GDM1 (cell line): ENCODE data around the gene IGF2BP2.
"Not testable (repeated sequence)": the region's sequence is repeated elsewhere in the genome, so short reads cannot be mapped to it uniquely, and the experiment has no call there.

Experiments
- DNase-seq: peaks from one replicate; lab custom pipeline; 2025; lab: John Stamatoyannopoulos, UW

The IGF2BP2 gene

DNA sequence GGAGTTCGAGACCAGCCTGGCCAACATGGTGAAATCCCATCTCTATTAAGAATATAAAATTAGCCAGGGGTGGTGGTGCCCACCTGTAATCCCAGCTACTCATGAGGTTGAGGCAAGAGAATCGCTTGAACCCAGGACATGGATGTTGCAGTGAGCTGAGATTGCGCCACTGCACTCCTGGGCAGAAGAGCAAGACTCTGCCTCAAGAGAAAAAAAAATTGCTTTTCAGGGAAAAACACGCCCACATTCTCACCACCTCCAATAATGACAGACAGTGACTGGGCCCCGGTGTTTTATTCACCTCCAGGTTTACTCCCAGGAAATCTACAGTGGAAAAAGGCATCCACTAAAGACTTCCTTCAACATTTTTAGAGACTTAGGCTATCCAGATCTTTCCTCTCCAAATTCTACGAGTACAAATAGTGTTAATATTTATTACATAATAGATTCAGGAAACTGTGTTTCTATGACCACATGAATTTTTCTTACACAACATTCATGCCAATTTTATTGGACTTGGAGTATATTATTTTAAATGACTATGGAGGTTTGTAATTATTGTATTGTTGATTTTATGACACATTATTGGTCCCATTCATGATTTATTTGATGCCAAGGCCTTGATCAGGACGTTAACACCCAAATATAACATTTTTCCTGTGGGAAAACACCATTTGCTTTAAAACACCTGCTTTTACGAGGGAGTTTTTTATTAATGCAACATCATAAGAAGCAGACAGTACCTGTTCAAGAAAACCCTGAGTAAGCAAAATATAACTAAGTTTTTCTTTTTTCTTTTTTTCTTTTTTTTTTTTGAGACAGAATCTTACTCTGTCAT, 26.6 kb downstream of the IGF2BP2 start:
- no peak for DNase-seq

DNA sequence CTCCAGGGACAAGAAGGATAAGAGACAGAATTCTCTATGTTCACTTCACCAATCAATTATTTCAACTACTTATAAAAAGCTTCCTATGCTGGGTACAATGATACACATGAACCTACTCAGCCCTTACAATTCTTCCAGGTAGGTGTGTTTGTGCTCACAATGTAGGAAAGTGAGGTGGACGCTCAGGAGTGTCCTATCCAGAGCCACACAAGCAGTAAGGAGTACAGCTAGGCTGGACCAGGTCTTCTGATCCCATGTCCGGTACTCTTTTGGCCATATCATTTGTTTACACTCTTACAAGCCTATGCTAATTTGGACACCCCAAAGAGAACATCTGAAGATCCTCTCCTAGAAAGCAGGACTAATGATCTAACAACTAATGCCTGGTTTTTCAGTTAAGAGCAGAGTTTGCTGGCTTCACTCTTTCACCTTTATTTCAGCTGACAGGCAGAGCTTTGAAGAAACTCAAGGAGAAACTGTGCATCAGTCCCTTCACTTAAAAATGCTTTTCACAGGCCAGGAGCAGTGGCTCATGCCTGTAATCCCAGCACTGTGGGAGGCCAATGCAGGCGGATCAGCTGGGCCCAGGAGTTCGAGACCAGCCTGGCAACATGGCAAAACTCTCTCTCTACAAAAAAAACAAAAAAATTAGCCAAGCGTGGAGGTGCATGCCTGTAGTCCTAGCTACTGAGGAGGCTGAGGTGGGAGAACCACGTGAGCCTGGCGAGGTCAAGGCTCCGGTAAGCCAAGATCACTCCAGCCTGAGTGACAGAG, 27.5 kb downstream of the IGF2BP2 start:
- no peak for DNase-seq

DNA sequence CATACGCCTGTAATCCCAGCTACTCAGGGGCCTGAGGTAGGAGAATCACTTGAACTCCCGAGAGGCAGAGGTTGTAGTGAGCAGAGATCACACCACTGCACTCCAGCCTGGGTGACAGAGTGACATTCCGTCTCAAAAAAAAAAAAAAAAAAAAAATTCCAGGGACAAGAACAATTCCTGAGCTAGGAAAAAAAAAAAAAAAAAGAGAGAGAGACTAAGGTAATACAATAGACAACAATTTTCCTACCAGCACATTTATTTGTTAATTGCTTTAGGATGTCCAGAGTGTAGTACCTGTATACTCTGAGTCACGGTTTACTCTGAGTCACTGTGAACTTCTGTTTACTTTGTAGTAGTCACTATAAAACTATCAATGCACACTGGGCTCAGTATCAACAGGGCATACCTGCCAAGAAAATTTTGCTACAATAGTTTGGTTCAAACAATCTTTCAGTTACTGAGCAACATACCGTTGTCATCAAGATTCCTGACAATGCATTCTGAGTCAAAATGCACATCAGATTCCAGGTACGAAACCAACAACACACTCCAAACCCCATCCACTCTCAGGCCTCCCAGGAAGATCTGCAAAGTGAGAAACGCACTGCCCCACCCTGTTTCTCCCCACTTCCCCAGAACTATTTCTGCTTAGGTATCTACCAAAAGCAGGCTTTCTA, 28.3 kb downstream of the IGF2BP2 start:
- no peak for DNase-seq

DNA sequence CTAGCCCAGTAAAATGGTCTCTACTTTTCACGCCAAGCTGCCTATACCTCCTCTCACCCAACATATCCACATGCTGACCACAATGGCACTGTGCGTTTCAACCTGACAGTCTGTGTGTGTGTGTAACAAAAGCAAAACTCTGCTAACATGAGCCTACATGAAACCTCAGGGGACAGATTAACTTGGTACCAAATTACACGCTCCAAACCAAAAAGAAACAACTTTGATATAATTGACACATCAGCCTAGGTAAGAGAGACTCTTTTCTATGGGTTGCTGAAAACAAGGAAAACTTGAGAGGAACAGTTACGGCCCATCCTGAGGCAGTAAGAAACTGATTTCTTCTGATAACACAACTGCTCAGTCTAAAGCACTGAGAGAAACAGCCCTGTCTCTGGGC, 31.5 kb downstream of the IGF2BP2 start:
- no peak for DNase-seq

DNA sequence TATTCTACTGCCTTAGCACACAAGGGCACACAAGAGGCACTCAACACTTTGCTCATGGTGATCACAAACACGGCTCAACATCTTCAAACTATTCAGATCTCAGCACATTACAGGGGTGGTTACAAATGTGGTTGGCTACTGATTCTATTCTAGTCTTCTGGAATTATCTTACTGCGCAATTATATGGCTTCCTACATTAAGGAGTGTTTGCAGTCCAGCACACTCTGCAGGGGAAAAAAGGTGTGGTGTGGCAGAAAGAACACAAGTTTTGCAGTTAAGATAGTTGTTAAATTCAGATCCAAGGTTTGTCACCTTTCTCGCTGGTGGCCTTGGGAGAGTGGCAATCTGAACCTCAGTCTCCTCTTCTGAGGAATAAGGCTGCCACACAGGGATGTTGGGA, 31.9 kb downstream of the IGF2BP2 start:
- DNase-seq = no peak

DNA sequence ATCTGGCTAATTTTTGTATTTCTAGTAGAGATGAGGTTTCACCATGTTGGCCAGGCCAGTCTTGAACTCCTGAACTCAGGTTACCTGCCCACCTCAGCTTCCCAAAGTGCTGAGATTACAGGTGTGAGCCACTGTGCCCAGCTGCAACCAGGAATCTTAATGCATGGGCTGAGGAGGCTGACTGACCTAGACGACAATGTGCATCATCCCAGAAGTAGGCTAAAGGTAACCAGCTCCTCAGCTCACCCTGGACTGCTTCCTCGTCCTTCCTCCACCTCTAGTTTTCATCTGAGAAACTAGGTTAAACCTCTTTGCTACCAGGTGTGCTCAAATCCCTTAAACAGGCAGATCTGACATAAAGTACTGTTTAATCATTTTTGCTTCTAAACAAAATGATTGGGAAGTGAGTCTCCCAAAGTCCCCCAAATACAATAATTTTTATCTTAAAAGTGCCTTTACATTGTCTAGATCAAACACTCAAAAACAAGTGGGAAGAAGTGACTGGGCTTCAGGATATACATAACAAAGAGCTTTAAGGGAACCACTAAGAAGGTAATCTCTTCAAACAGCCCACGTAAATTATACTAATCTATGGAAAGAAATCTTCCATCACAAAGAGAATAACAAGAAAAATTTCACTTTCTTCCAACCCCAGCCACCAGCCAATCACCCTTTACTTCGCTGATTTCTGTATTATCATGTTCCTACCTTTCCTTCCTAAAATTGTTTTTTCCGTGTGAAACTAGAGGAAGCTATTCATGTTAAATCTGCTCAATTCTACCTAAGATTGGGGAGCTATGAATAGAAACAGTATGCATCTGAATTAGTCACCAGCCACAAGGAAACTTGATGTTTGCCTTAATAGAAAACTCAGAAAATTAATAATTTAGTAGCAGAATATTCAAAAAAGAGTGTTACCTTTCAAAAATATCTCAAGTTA, 34.7 kb downstream of the IGF2BP2 start:
- no peak for DNase-seq

DNA sequence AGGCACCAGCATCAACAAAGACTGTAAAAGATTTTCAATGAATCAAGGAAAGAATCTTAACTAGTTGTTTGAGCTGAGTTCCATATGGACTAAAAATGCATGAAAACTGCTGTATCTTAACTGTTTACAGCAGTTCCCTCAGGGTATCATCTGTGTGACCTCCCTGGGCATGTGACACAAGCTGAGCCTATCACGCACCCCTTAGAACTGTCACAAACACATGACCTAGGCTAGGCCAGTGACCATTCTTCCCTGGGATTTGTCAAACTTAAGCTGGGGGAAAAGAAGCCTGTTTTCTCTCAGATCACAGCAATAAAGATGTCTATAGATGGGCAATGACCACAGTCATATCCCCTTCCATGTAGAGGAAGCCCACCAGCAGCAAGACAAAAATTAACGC, 35.7 kb downstream of the IGF2BP2 start:
- no peak for DNase-seq

DNA sequence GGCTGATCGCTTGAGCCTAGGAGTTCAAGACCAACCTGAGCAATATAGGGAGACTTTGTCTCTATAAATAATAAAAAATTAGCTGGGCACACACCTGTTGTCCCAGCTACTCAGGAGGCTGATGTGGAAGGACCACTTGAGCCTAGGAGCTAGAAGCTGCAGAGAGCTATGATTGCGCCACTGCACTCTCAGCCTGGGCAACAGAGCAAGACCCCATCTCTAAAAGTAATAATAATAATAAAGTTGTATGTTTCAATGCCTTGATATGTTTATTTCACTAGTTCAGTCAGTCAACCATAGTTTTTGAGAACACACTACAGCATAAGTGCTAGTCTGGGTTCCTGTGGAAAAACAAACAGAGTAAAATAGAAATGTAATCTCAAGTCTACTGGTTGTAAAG, 36.5 kb downstream of the IGF2BP2 start:
- no peak for DNase-seq

DNA sequence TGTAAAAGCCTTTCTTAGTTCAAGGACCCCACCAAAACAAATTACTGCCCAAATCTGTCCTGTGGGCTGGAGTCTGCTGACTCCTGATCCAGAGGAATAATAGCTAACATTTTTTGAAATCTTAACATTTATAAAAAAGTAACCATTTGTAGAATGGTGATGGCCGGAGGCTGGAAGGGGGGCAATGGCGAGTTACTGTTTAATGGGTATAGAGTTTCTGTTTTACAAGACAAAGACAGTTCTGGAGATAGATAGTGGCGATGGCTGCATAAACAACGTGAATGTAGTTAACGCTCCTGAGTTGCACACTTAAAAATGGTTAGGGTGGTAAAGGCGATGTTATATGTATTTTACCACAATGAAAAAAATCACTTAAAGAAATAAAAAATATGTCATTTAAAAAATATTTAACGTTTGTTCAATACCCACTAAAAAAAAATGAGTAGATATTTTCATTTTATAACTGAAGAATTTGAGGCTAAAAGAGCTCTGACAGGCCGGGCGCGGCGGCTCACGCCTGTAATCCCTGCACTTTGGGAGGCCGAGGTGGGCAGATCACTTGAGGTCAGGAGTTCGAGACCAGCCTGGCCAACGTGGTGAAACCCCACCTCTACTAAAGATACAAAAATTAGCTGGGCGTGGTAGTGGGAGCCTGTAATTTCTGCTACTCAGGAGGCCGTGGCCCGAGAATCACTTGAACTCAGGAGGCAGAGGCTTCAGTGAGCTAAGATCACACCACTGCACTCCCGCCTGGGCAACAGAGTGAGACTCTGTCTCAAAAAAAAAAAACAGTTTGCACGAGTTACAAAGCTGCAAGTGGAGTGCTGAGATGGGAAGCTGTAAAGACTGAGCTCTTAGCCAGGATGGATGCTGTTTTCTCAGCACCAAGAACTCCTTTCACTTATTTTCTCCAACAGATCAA, 37.6 kb downstream of the IGF2BP2 start:
- no peak for DNase-seq

DNA sequence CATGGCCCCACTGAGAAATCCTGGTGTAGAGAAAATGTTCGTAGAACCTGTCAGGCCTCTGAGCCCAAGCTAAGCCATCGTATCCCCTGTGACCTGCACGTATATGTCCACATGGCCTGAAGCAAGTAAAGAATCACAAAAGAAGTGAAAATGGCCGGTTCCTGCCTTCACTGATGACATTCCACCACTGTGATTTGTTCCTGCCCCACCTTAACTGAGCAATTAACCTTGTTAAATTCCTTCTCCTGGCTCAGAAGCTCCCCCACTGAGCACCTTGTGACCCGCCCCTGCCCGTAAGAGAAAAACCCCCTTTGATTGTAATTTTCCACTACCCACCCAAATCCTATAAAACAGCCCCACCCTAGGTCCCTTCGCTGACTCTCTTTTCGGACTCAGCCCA, 38.6 kb downstream of the IGF2BP2 start:
- DNase-seq = not testable (repeated sequence)

DNA sequence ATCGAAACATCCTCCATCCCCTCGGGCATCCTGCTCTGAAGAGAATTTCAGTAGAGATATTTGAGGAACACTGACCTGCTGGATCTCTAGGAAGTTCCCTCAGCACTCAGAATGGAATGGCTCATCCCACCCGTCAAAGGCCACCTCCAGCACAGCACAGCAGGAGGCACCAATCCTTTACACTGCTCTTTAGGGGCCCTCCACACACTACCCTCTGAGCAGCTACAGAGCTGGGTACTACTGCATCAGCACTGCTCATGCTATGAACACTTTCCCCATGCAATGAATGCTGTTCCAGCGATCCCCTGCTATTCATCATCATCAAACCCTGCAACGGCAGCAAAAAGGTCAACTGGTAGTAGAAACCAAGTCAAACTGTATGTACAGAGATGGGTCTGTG, 40.5 kb downstream of the IGF2BP2 start:
- no peak for DNase-seq

DNA sequence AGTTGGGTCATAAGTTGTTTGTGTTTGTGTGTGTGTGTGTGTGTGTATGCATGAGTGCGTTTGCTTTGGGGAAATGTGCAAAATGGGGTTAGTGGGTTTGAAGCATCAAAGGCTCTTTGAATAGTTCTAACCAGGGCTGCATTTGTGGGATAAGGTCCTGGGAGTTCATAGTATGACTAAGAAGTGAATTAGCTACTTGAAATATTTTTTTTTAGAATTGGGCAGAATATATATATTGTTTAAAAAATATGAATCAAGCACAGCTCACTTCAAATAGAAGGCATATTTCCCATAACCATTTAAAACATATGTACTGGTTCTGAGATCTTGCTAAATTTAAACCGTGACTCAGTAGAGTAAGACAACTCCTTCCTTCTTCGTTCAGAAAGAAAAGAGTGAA, 43.1 kb downstream of the IGF2BP2 start:
- DNase-seq = no peak

DNA sequence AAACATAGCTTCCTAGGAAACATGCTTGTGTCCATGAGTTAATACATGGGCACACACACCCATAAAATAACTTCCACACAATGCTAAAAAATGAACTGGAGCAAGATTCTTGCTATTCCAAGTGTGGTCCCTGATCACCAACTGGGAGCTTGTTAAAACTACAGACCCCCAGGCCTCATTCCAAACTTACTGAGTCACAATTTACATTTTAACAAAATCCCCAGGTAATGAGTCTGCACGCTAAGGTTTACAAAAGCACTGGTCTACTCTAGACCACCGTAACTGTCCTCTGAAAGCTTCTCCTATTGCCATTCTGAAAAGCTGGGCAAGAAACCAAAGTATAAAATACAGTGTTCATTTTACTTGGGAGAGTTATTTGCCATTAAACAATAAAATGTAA, 45.4 kb downstream of the IGF2BP2 start:
- no peak for DNase-seq

DNA sequence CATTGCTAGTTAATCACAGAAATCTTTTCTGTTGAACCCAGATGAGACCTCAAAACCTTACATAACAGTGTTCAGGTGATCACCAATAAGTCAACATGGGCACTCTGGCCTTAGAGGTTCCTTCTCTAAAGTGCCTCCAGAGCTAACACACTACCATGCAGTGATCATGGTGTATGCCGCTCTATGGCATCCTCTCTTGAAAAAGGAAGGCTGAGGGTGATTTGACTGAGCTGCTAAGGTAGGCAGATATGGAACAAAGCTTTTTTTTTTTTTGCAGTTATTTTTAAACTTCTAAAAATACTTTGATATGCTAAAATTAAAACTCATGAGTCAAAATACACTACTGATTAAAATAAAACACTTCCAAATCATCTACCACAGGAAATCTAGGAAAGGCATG, 46.0 kb downstream of the IGF2BP2 start:
- no peak for DNase-seq

DNA sequence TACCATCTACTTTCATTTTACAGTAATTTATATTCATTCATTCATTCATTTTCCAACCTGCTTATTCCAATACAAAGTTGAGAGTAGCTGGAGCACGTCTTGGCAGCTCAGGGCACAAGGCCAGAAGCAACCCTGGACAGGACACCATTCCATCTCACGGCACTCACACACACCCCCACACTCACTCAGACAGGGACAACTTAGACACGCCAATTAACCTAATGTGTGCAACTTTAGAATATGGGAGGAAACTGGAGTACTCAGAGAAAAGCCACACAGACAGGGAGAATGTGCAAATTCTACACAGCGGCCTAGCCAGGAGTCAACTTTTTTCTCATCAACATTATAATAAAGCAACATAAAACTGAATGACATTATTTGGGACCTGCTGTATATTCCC, 46.7 kb downstream of the IGF2BP2 start:
- DNase-seq = no peak

DNA sequence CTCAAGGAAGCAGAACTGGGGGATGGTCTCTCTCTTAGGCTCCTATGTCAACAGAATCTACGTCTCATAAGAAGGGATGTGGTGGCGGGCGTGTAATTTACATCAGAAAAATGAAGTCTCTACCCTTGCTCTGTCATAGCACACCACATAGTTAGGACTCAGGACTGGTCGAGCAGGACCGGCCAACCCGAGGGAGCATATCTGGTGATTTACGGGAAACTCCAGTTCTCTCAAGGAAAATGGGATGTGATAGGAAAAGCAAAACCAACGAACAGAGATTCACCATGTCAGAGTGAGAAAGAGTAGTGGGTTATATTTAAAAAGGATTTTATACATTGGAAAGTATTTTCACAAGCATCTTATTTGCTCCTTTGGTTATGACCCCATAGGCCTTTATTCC, 54.7 kb downstream of the IGF2BP2 start:
- no peak for DNase-seq

DNA sequence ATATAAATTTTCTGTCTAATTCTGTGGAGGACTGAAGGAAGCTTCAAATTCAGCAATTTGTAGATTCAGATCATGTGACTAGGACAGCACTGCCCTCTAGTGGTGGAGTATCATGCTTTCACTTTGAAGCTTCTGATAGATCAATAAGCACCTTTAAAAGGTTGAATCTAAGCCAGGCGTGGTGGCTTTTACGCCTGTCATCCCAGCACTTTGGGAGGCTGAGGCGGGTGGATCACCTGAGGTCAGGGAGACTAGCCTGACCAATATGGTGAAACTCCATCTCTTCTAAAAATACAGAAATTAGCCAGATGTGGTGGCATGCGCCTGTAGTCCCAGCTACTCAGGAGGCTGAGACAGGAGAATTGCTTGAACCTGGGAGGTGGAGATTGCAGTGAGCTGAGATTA, 56.3 kb downstream of the IGF2BP2 start:
- peak; percentile 62 for DNase-seq

DNA sequence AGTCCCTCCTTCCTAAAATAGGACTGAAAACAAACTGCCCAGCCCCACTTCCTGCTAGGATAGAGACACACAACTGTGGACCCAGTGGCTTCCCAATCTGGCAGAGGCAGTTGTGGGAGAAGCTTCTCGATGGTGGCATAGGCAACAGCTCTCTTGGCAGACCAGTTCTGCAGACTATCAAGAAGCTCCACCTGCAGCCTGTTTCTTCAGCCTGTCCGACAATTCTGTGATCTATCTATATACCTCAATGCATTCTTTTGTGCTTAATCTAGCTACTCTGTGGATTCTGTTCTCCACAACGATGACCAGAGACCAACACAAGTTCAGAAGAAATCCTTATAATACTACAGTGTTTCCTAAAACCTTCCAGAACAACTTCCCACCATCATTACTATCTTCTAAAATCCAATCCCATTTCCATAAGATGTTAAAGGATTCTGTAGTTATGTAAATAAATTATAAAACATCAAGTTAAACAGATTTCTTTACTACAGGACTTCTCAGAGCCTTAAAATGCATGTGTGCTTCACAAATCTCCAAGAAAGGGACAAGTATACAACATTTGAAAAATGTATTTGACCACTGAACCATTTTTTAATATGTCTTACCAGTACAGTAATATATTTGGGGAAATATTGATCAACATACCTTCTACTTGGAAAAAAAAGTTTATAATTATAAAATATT, 57.7 kb downstream of the IGF2BP2 start:
- DNase-seq = no peak

DNA sequence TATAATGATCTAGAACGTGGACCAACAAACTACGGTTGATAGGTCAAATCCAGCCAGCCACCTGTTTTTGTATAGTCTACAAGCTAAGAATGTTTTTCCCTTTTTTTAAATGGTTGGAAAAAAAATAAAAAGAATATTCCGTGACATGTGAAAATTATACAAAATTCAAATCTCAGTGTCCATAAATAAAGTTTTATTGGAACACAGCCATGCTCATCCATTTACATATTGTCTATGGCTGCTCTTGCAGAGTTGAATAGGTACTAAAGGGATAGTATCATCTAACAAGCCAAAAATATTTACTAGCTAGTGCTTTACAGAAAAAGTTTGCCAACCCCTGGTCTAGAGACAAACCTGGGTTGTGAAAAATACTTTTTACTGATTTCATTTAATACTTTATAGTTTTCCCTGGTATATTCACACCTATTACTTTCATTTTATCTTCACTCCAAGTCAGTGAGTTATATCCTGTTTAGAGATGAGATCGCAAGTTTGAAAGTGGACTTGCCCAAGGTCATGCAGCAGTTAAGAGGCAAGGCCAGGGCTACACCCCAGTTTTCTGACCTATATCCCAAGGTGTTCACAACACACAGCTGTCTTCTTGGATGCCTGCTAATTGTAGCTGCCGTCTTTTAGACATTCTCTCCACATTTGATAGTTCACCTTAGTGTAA, 58.4 kb downstream of the IGF2BP2 start:
- no peak for DNase-seq

DNA sequence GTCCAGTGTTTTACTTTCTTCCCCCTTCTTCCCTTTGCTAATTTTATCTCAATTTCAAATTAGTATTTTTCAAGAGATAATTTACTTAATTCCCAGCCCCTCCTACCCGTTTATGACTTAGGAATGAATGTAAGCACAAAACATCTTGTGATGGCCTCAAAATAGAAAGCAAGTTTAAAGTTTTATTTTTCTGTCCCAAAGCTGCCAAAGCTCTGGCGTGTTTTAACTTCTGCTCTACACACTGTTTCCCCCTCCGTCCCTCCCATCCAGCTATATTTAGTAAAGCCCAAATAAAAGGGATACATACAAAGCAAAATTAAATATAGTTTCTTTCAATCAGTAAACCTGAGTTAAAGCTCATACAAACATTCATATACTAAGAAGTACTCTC, 59.9 kb downstream of the IGF2BP2 start:
- DNase-seq = no peak
